ENCODE measurements around the gene TMEM247. TPM values are rescaled to one million over a fixed set of nuclear protein-coding genes. Genes with fewer than 3 reads are reported as not detected.

TMEM247 gene
- total RNA-seq, 1 donor from 2014 or later: not detected

- DNase-seq (ENCODE audit: low spot score) (no peak), ATAC-seq (peak; percentile 62)
These were observed 8.4 kb downstream of the TMEM247 start for GRCh38 chr2:46487667-46488335.

- ATAC-seq: no peak
These were observed 9.0 kb downstream of the TMEM247 start for GRCh38 chr2:46488389-46488788.

GRCh38 chr2:46489423-46490174 lies 10.2 kb downstream of the TMEM247 start:
- ATAC-seq (peak; percentile 22), DNase-seq (ENCODE audit: low spot score) (no peak)

More at GRCh38 chr2:46488389-46488788, 9.0 kb downstream of the TMEM247 start:
- DNase-seq (ENCODE audit: low spot score): no peak

- ATAC-seq: peak; percentile 72
- DNase-seq (ENCODE audit: low spot score): no peak
These were observed 11.3 kb downstream of the TMEM247 start for GRCh38 chr2:46490521-46491141.

GRCh38 chr2:46492301-46492700 lies 12.9 kb downstream of the TMEM247 start:
- DNase-seq (ENCODE audit: low spot score): no peak

GRCh38 chr2:46493241-46493970 lies 14.0 kb downstream of the TMEM247 start:
- no peak for ATAC-seq
- no peak for DNase-seq (ENCODE audit: low spot score)

More at GRCh38 chr2:46492301-46492700, 12.9 kb downstream of the TMEM247 start:
- no peak for ATAC-seq

- DNase-seq (ENCODE audit: low spot score) (no peak), ATAC-seq (no peak)
These were observed 14.5 kb downstream of the TMEM247 start for GRCh38 chr2:46493971-46494250.

GRCh38 chr2:46494596-46494995 lies 15.2 kb downstream of the TMEM247 start:
- ATAC-seq: no peak

GRCh38 chr2:46495231-46496030 lies 16.1 kb downstream of the TMEM247 start:
- DNase-seq (ENCODE audit: low spot score) (no peak), ATAC-seq (no peak)

More at GRCh38 chr2:46494596-46494995, 15.2 kb downstream of the TMEM247 start:
- no peak for DNase-seq (ENCODE audit: low spot score)

GRCh38 chr2:46497766-46498165 lies 18.4 kb downstream of the TMEM247 start:
- no peak for ATAC-seq
- DNase-seq (ENCODE audit: low spot score): no peak

GRCh38 chr2:46498681-46499080 lies 19.3 kb downstream of the TMEM247 start:
- no peak for DNase-seq (ENCODE audit: low spot score)
- ATAC-seq: no peak

GRCh38 chr2:46499392-46499785 lies 20.0 kb downstream of the TMEM247 start:
- no peak for DNase-seq (ENCODE audit: low spot score)
- no peak for ATAC-seq

GRCh38 chr2:46500801-46501200 lies 21.4 kb downstream of the TMEM247 start:
- ATAC-seq: no peak
- DNase-seq (ENCODE audit: low spot score): no peak

- DNase-seq (ENCODE audit: low spot score) (no peak), ATAC-seq (no peak)
These were observed 23.0 kb downstream of the TMEM247 start for GRCh38 chr2:46502291-46502885.

- no peak for ATAC-seq
- DNase-seq (ENCODE audit: low spot score): no peak
These were observed 24.3 kb downstream of the TMEM247 start for GRCh38 chr2:46503686-46504085.

GRCh38 chr2:46504221-46504620 lies 24.9 kb downstream of the TMEM247 start:
- DNase-seq (ENCODE audit: low spot score): no peak
- ATAC-seq: no peak

- no peak for DNase-seq (ENCODE audit: low spot score)
- ATAC-seq: no peak
These were observed 25.5 kb downstream of the TMEM247 start for GRCh38 chr2:46504685-46505471.

- DNase-seq (ENCODE audit: low spot score) (no peak), ATAC-seq (no peak)
These were observed 26.1 kb downstream of the TMEM247 start for GRCh38 chr2:46505472-46505783.

- no peak for ATAC-seq
These were observed 26.9 kb downstream of the TMEM247 start for GRCh38 chr2:46506131-46506706.

More at GRCh38 chr2:46506131-46506706, 26.9 kb downstream of the TMEM247 start:
- DNase-seq (ENCODE audit: low spot score): no peak
